ENCODE data around the gene TSPAN9.

DNA sequence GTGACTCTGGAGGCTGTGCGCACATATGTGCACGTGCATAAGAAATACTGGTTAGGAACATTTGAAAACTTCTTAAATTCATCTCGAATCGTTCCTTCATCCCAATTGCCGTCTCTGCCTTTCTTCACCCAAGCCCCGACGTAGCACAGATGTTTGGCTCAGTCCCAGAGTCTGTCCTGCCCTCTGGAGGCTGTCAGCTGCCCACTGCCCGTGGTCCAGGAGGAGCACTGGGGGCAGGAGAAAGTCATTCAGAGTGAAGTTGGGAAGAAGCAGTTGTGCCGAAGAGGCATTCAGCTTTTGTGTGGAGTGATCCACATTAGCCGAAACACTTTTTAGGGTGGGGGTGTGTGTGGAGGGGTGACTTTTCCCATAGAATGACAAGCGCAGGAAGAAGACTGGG lies 124.9 kb downstream of the TSPAN9 start:
- no peak for TF ChIP-seq CTCF (IDR thresholded peaks at IDR 0.05)
- TF ChIP-seq POLR2AphosphoS5 (IDR thresholded peaks at IDR 0.05), result no peak
- no peak for TF ChIP-seq POLR2A (IDR thresholded peaks at IDR 0.05)
- no peak for TF ChIP-seq EP300 (IDR thresholded peaks at IDR 0.05)
